IPS-15b (cell line): ENCODE results near the gene ACAP1.
"Not testable (repeated sequence)": the region's sequence is repeated elsewhere in the genome, so short reads cannot be mapped to it uniquely, and the experiment has no call there.

ENCODE experiments used
- H3K27me3 ChIP-seq: one replicate; pipeline ENCODE4 v1.6.1; 2013; ENCODE audit warnings: low read length; ENCODE audit not compliant: control insufficient read depth, insufficient read depth
- H3K36me3 ChIP-seq: one replicate; pipeline ENCODE4 v1.6.1; 2013; ENCODE audit warnings: low read length; ENCODE audit not compliant: control insufficient read depth, insufficient read depth
- H3K4me1 ChIP-seq: one replicate; pipeline ENCODE4 v1.6.1; 2013; ENCODE audit warnings: mild to moderate bottlenecking, low read length; ENCODE audit not compliant: control insufficient read depth, insufficient read depth
- H3K4me3 ChIP-seq: one replicate; pipeline ENCODE4 v1.5.1; 2013; ENCODE audit warnings: low read depth, low read length
- H3K9ac ChIP-seq: one replicate; pipeline ENCODE4 v1.6.1; 2013; ENCODE audit warnings: low read depth, mild to moderate bottlenecking, low read length
- H3K9me3 ChIP-seq: one replicate; pipeline ENCODE4 v1.6.1; 2013; ENCODE audit warnings: mild to moderate bottlenecking, low read length; ENCODE audit not compliant: control insufficient read depth, insufficient read depth

Gene ACAP1

GRCh38 chr17:7354262-7354843, 18.0 kb downstream of the ACAP1 start:
- Histone ChIP-seq H3K36me3 (no peaks in the 10 kb centered on the region), H3K4me3 (no peak overlapping the region), H3K9ac (no peak overlapping the region), H3K4me1 (peaks cover 5% of the 10 kb centered on the region), H3K9me3 (no peaks in the 10 kb centered on the region), H3K27me3 (peaks cover 2% of the 10 kb centered on the region)

GRCh38 chr17:7355053-7355452, 18.7 kb downstream of the ACAP1 start, which contains the start of gene TMEM95:
Gene TMEM95 (plus strand): TSS chr17:7355156. CDS start chr17:7355205, 49 bp downstream.
- Histone ChIP-seq H3K4me1 (no peaks in the 10 kb centered on the region), H3K9me3 (no peaks in the 10 kb centered on the region), H3K4me3 (no peak within 1 kb of the TSS), H3K36me3 (no peaks in the 10 kb centered on the region), H3K27me3 (peaks cover 2% of the 10 kb centered on the region), H3K9ac (no peak within 1 kb of the TSS)

- Histone ChIP-seq H3K4me3 (no peak overlapping the region), H3K9me3 (no peaks in the 10 kb centered on the region), H3K36me3 (no peaks in the 10 kb centered on the region), H3K9ac (no peak overlapping the region), H3K4me1 (no peaks in the 10 kb centered on the region), H3K27me3 (peaks cover 2% of the 10 kb centered on the region)
Observed at GRCh38 chr17:7355573-7355972, 19.2 kb downstream of the ACAP1 start.

- no peaks in the 10 kb centered on the region for H3K9me3 ChIP-seq
- no peak overlapping the region for H3K9ac ChIP-seq
- peak overlapping the region; percentile 49 for H3K4me3 ChIP-seq
- no peaks in the 10 kb centered on the region for H3K4me1 ChIP-seq
- H3K27me3 ChIP-seq = peaks cover 2% of the 10 kb centered on the region
- no peaks in the 10 kb centered on the region for H3K36me3 ChIP-seq
Observed at GRCh38 chr17:7356072-7356549, 19.8 kb downstream of the ACAP1 start.

GRCh38 chr17:7356756-7357155, 20.4 kb downstream of the ACAP1 start:
- H3K4me3 ChIP-seq = no peak overlapping the region
- no peak overlapping the region for H3K9ac ChIP-seq
- no peaks in the 10 kb centered on the region for H3K36me3 ChIP-seq
- peaks cover 2% of the 10 kb centered on the region for H3K27me3 ChIP-seq
- no peaks in the 10 kb centered on the region for H3K9me3 ChIP-seq
- H3K4me1 ChIP-seq = no peaks in the 10 kb centered on the region

DNA sequence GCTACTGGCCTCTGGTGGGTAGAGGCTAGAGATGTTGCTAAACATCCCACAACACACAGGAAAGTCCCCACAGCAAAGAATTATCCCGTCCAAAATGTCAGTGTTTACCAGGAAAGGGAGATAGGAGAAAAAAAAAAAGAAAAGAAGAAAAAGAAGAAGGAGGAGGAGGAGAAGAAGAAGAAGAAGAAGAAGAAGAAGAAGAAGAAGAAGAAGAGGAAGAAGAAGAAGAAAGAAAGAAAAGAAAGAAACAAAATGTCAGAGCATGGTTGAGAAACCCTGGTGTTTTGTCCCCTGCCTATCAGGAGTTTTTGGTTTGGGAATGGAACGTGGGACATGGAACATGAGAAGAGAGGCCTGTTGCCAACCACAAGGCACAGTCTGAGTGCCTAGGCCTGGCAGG, 21.1 kb downstream of the ACAP1 start:
- Histone ChIP-seq H3K36me3 (no peaks in the 10 kb centered on the region), H3K4me1 (no peaks in the 10 kb centered on the region), H3K9me3 (no peaks in the 10 kb centered on the region), H3K4me3 (no peak overlapping the region), H3K9ac (no peak overlapping the region), H3K27me3 (peaks cover 2% of the 10 kb centered on the region)

DNA sequence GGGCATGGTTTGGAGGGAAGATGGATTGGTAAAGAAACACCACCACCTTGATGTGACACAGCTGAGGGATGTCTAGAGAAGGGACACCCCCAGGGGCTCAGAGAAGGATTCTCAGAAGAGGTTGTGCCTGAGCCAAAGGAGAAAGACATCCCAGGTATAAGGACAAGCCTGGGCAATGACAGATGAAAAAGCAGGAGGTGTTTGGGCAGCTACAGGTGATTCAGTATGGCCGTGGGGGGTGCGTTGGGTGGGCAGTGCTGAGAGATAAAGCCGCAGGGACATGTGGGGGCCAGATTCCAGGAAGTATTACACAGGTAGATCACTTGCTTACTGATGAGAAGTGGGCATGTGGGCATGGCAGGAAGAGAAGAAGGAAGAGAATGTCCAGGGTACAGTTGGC, 25.6 kb downstream of the ACAP1 start:
- no peaks in the 10 kb centered on the region for H3K36me3 ChIP-seq
- peaks cover 2% of the 10 kb centered on the region for H3K27me3 ChIP-seq
- no peaks in the 10 kb centered on the region for H3K9me3 ChIP-seq
- no peak overlapping the region for H3K9ac ChIP-seq
- H3K4me1 ChIP-seq = no peaks in the 10 kb centered on the region
- no peak overlapping the region for H3K4me3 ChIP-seq

DNA sequence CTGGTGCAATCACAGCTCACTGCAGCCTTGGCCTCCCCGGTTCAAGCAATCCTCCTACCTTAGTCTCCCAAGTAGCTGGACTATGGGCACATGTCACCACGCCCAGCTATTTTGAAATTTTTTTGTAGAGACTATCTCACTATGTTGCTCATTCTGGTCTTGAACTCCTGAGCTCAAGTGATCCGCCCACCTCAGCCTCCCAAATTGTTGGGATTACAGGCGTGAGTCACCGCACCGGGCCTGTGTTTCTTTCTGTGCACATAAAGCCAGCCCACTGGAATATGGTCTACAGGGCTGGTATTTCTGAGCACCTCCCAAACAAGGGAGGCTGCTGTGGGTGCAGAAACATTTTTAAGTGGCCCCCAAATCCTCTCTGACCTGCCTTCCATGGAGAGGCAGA, 27.0 kb downstream of the ACAP1 start:
- H3K4me1 ChIP-seq = peaks cover 2% of the 10 kb centered on the region
- no peak overlapping the region for H3K4me3 ChIP-seq
- H3K36me3 ChIP-seq = no peaks in the 10 kb centered on the region
- H3K9me3 ChIP-seq = no peaks in the 10 kb centered on the region
- H3K9ac ChIP-seq = no peak overlapping the region
- no peaks in the 10 kb centered on the region for H3K27me3 ChIP-seq

GRCh38 chr17:7365963-7366362, 29.6 kb downstream of the ACAP1 start:
- not testable (repeated sequence) for H3K4me1 ChIP-seq

GRCh38 chr17:7367083-7367482, 30.8 kb downstream of the ACAP1 start:
- peaks cover 4% of the 10 kb centered on the region for H3K4me1 ChIP-seq
- no peaks in the 10 kb centered on the region for H3K27me3 ChIP-seq
- no peak overlapping the region for H3K9ac ChIP-seq
- no peak overlapping the region for H3K4me3 ChIP-seq
- H3K36me3 ChIP-seq = no peaks in the 10 kb centered on the region
- no peaks in the 10 kb centered on the region for H3K9me3 ChIP-seq

More at GRCh38 chr17:7365963-7366362, 29.6 kb downstream of the ACAP1 start:
- not testable (repeated sequence) for H3K9me3 ChIP-seq, H3K4me3 ChIP-seq, H3K27me3 ChIP-seq, H3K9ac ChIP-seq, H3K36me3 ChIP-seq

GRCh38 chr17:7367918-7368598, 31.7 kb downstream of the ACAP1 start:
- Histone ChIP-seq H3K36me3 (no peaks in the 10 kb centered on the region), H3K9ac (no peak overlapping the region), H3K9me3 (no peaks in the 10 kb centered on the region), H3K4me3 (no peak overlapping the region), H3K27me3 (no peaks in the 10 kb centered on the region), H3K4me1 (peaks cover 4% of the 10 kb centered on the region)

GRCh38 chr17:7368599-7368994, 32.3 kb downstream of the ACAP1 start:
- H3K9me3 ChIP-seq, H3K4me1 ChIP-seq, H3K36me3 ChIP-seq, H3K27me3 ChIP-seq, H3K4me3 ChIP-seq, H3K9ac ChIP-seq: not testable (repeated sequence)
